A673 (cell line): Measurements from ENCODE around the gene ANAPC1. TPM values are rescaled to one million over a fixed set of nuclear protein-coding genes. Genes with fewer than 3 reads are reported as not detected.

Experiments used
- BruUV-seq: library from RNA; stranded (reverse); fragments of 400-500 nt; replicated peaks from 2 replicates; lab custom pipeline; 2021; lab: Mats Ljungman, UMichigan
- CTCF ChIA-PET: fragments of 300-600 bp; sonication (Branson Sonifier 250); formaldehyde crosslinking; loops from one replicate; lab custom pipeline; 2022; ENCODE audit warnings: antibody characterized with exemption; lab: Charles Lee
- POLR2A ChIA-PET: fragments of 300-600 bp; sonication (Branson Sonifier 250); formaldehyde crosslinking; loops from one replicate; lab custom pipeline; 2022; ENCODE audit warnings: antibody characterized with exemption; ENCODE audit not compliant: low non-redundant PET; lab: Charles Lee
- DNase-seq: peaks from one replicate; pipeline ENCODE4 v3.0.0-alpha.2; 2015; ENCODE audit warnings: low spot score
- H3K27ac ChIP-seq: fragments of 200-600 bp; sonication (generic); 2 replicates; pipeline ENCODE4 v1.5.1; 2016; ENCODE audit warnings: mixed run types, low read depth, mild to moderate bottlenecking, mixed read lengths, antibody characterized with exemption, low read length; ENCODE audit not compliant: poor library complexity, severe bottlenecking
- H3K27me3 ChIP-seq: fragments of 200-600 bp; sonication (generic); replicated peaks from 2 replicates; pipeline ENCODE4 v1.6.1; 2017; ENCODE audit warnings: mixed run types, low read depth, mild to moderate bottlenecking, mixed read lengths, antibody characterized with exemption, low read length; ENCODE audit not compliant: insufficient read depth, poor library complexity
- H3K36me3 ChIP-seq: fragments of 200-600 bp; sonication (generic); 2 replicates; pipeline ENCODE4 v1.6.1; 2016; ENCODE audit warnings: mixed run types, mild to moderate bottlenecking, mixed read lengths, antibody characterized with exemption, low read length; ENCODE audit not compliant: insufficient read depth, poor library complexity, severe bottlenecking
- H3K4me1 ChIP-seq: fragments of 200-600 bp; sonication (generic); 2 replicates; pipeline ENCODE4 v1.6.1; 2017; ENCODE audit warnings: mixed run types, mild to moderate bottlenecking, mixed read lengths, antibody characterized with exemption, low read length; ENCODE audit not compliant: insufficient read depth, poor library complexity, severe bottlenecking
- H3K4me3 ChIP-seq: fragments of 200-600 bp; sonication (generic); 2 replicates; pipeline ENCODE4 v1.5.1; 2016; ENCODE audit warnings: low read depth, mixed run types, mild to moderate bottlenecking, mixed read lengths, low read length; ENCODE audit not compliant: poor library complexity, severe bottlenecking
- H3K9me3 ChIP-seq: fragments of 200-600 bp; sonication (generic); 2 replicates; pipeline ENCODE4 v1.6.1; 2016; ENCODE audit warnings: mixed run types, low read depth, mild to moderate bottlenecking, mixed read lengths, antibody characterized with exemption, low read length; ENCODE audit not compliant: poor library complexity, severe bottlenecking
- CTCF ChIP-seq: fragments of 300-800, 200-600 bp; sonication (generic); conservative IDR thresholded peaks from 2 replicates; pipeline ENCODE4 v1.5.1; 2017; ENCODE audit warnings: low read depth, mild to moderate bottlenecking, antibody characterized with exemption, low read length, moderate library complexity, mixed read lengths
- EZH2 ChIP-seq: fragments of 200-600 bp; sonication (generic); IDR thresholded peaks from 2 replicates; pipeline ENCODE4 v1.6.1; 2017; ENCODE audit warnings: borderline replicate concordance, low read depth, mild to moderate bottlenecking, mixed read lengths, antibody characterized with exemption, low read length; ENCODE audit not compliant: poor library complexity, severe bottlenecking
- intact Hi-C: fragments of 100-400 bp; cut with micrococcal nuclease; formaldehyde crosslinking; loops from one replicate; pipeline ENCODE4 v1.10.0; 2022; ENCODE audit not compliant: unreplicated experiment
- total RNA-seq: library from RNA; stranded (reverse); gene quantifications from 2 replicates; pipeline ENCODE4 v1.2.3, GENCODE V29; 2021

ANAPC1 gene
- total RNA-seq, 1 experiment from 2014 or later, result 107 TPM

GRCh38 chr2:111919365-111919764, 35.4 kb upstream of the ANAPC1 start:
- H3K4me1 ChIP-seq, result peaks cover 25% of the 10 kb centered on the region
- H3K9me3 ChIP-seq, result no peaks in the 10 kb centered on the region
- DNase-seq, result no peak
- POLR2A ChIA-PET, result no interaction called here
- H3K4me3 ChIP-seq, result no peak overlapping the region
- no peaks in the 10 kb centered on the region for H3K27me3 ChIP-seq
- H3K27ac ChIP-seq, result no peak overlapping the region
- TF ChIP-seq CTCF (peak; percentile 51; the same call in 1 of the 2 replicates), EZH2 (no peak)
- BruUV-seq, result no TSS peak
- CTCF ChIA-PET, result no interaction called here
- H3K36me3 ChIP-seq, result no peaks in the 10 kb centered on the region
- intact Hi-C loops, result no loop called here

- Histone ChIP-seq H3K27me3 (no peaks in the 10 kb centered on the region), H3K4me3 (no peak overlapping the region), H3K9me3 (no peaks in the 10 kb centered on the region), H3K4me1 (peaks cover 25% of the 10 kb centered on the region), H3K36me3 (no peaks in the 10 kb centered on the region), H3K27ac (peak overlapping the region; percentile 47)
- peak; percentile 75 for DNase-seq
- ChIA-PET POLR2A (no interaction called here), CTCF (no interaction called here)
- intact Hi-C loops, result no loop called here
- TF ChIP-seq CTCF (no peak), EZH2 (no peak)
- no TSS peak for BruUV-seq
Observed at GRCh38 chr2:111918383-111918806, 34.4 kb upstream of the ANAPC1 start.

GRCh38 chr2:111917106-111917505, 33.1 kb upstream of the ANAPC1 start:
- Histone ChIP-seq H3K27ac (peak overlapping the region; percentile 48), H3K9me3 (no peaks in the 10 kb centered on the region), H3K4me3 (no peak overlapping the region), H3K4me1 (peaks cover 31% of the 10 kb centered on the region), H3K27me3 (no peaks in the 10 kb centered on the region), H3K36me3 (no peaks in the 10 kb centered on the region)
- ChIA-PET CTCF (no interaction called here), POLR2A (no interaction called here)
- BruUV-seq, result no TSS peak
- intact Hi-C loops, result no loop called here
- no peak for DNase-seq
- TF ChIP-seq CTCF (no peak), EZH2 (no peak)
